GM12892 (cell line): ENCODE results near the gene C1orf52.

Experiments
- POLR2A ChIP-seq: IDR thresholded peaks from 2 replicates; pipeline ENCODE4 v1.6.1; 2011; ENCODE audit warnings: low read depth, low read length, control low read depth
- POLR2AphosphoS5 ChIP-seq: IDR thresholded peaks from 2 replicates; pipeline ENCODE4 v1.6.1; 2011; ENCODE audit warnings: low read depth, low read length, control low read depth

- TF ChIP-seq POLR2AphosphoS5 (no peak), POLR2A (no peak)
Measured at GRCh38 chr1:85300140-85300539, 40.7 kb upstream of the C1orf52 start.
